Glutamatergic neuron (in vitro differentiated cells): Measurements from ENCODE around the gene MADD. TPM values are rescaled to one million over a fixed set of nuclear protein-coding genes. Genes with fewer than 3 reads are reported as not detected.

Experiments used
- DNase-seq: peaks from one replicate; pipeline ENCODE4 v3.0.0; 2022
- H3K27ac Mint-ChIP-seq: one replicate; pipeline ENCODE4 v1.8.0; 2020; ENCODE audit warnings: mild to moderate bottlenecking, mixed read lengths, inconsistent platforms; ENCODE audit not compliant: unreplicated experiment
- H3K27me3 Mint-ChIP-seq: one replicate; pipeline ENCODE4 v1.8.0; 2020; ENCODE audit warnings: mild to moderate bottlenecking, moderate library complexity, mixed read lengths, inconsistent platforms; ENCODE audit not compliant: unreplicated experiment
- H3K36me3 Mint-ChIP-seq: one replicate; pipeline ENCODE4 v1.8.0; 2020; ENCODE audit warnings: mild to moderate bottlenecking, mixed read lengths, inconsistent platforms; ENCODE audit not compliant: unreplicated experiment
- H3K4me1 Mint-ChIP-seq: one replicate; pipeline ENCODE4 v1.8.0; 2020; ENCODE audit warnings: mild to moderate bottlenecking, low read depth, mixed read lengths, inconsistent platforms; ENCODE audit not compliant: unreplicated experiment
- H3K4me3 Mint-ChIP-seq: one replicate; pipeline ENCODE4 v1.8.0; 2020; ENCODE audit warnings: mild to moderate bottlenecking, mixed read lengths, inconsistent platforms; ENCODE audit not compliant: unreplicated experiment
- H3K9me3 Mint-ChIP-seq: one replicate; pipeline ENCODE4 v1.8.0; 2020; ENCODE audit warnings: mild to moderate bottlenecking, moderate library complexity, mixed read lengths, inconsistent platforms; ENCODE audit not compliant: unreplicated experiment
- total RNA-seq: library from RNA; stranded (reverse); fragmentation: NEBNext Ultra II Directional; extraction: Animal tissue kit (Norgen Biotek cat#: 25700); gene quantifications from one replicate; pipeline ENCODE4 v1.2.1, GENCODE V29; 2021; ENCODE audit not compliant: unreplicated experiment
- TF ChIP-seq, protein P1 (sequence below): fragments of 200-600 bp; sonication (generic); IDR thresholded peaks from one replicate; pipeline ENCODE4 v1.5.0; 2021; ENCODE audit not compliant: partially characterized antibody, unreplicated experiment

Gene MADD
- total RNA-seq, 1 donor from 2014 or later = 115 TPM

DNA sequence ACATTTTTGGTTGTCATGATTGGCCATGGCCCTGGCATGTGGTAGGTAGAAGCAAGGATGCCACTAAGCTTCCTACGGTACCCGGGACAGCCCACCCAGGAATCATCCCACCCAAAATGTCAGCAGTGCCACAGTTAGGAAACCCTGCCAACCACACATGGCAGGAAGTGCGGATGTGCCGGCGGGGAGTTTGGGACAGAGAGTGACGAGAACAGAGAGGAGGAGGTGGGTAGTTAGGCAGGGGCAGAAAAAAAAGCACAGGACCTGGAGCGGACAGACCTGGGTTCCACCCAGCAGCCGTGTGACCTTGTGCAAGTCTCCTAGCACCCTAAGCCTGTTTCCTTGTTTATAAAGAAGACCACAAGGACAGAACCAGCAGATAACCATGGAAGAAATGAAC lies 105.1 kb downstream of the MADD start:
- H3K27ac Mint-ChIP-seq = no peak overlapping the region
- no peaks in the 10 kb centered on the region for H3K9me3 Mint-ChIP-seq
- DNase-seq = no peak
- no peaks in the 10 kb centered on the region for H3K4me1 Mint-ChIP-seq
- H3K36me3 Mint-ChIP-seq = no peaks in the 10 kb centered on the region
- H3K4me3 Mint-ChIP-seq = no peak overlapping the region
- peaks cover 4% of the 10 kb centered on the region for H3K27me3 Mint-ChIP-seq
- TF ChIP-seq, protein P1, sequence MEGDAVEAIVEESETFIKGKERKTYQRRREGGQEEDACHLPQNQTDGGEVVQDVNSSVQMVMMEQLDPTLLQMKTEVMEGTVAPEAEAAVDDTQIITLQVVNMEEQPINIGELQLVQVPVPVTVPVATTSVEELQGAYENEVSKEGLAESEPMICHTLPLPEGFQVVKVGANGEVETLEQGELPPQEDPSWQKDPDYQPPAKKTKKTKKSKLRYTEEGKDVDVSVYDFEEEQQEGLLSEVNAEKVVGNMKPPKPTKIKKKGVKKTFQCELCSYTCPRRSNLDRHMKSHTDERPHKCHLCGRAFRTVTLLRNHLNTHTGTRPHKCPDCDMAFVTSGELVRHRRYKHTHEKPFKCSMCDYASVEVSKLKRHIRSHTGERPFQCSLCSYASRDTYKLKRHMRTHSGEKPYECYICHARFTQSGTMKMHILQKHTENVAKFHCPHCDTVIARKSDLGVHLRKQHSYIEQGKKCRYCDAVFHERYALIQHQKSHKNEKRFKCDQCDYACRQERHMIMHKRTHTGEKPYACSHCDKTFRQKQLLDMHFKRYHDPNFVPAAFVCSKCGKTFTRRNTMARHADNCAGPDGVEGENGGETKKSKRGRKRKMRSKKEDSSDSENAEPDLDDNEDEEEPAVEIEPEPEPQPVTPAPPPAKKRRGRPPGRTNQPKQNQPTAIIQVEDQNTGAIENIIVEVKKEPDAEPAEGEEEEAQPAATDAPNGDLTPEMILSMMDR = no peak

DNA sequence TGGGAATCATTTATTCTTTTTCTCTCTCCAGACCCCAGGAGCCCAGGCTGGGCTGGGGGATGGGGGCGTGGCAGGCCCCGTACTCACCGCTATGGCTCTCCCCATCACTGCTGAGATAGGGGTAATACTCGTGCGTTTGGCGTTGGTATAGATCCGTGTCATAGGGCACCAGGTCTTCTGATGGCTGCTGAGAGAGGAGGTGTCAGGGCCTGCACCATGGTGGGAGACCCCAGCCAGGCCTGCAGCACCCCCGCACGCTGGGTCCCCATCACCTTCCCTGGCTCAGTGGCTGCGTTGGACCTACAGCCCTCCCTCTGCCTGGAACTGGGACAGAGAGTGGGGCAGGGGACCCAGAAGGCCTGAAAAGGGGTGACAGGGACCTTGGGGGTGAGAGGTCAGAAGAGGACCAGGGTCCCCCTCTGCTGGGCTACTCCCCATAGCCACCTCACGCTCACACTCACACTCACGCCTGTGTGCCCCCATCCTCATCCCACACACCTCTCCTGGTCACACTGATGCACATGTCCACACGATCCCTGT lies 105.7 kb downstream of the MADD start:
- H3K27ac Mint-ChIP-seq = no peak overlapping the region
- no peaks in the 10 kb centered on the region for H3K36me3 Mint-ChIP-seq

DNA sequence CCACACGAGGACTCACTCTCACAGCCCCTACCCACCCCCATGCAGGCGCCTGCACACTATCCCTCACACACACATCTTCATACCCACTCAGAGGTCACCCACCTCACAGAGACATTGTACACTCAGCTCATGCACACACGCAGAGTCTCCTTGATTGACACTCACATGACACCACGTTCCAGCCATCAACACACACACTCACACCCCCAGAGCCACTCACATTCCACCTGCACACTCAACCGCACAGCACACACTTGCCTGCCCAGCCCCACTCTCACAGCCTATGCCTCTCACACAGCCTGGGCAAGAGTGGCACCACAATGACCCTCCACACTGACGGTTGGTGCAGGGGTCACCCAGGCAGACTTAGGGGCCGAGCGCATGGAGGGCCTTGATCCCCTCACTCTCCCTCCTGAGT lies 106.2 kb downstream of the MADD start:
- no peaks in the 10 kb centered on the region for H3K4me1 Mint-ChIP-seq
- H3K36me3 Mint-ChIP-seq = no peaks in the 10 kb centered on the region
- H3K27me3 Mint-ChIP-seq = peaks cover 4% of the 10 kb centered on the region
- TF ChIP-seq, protein P1 = no peak
- no peak overlapping the region for H3K27ac Mint-ChIP-seq
- no peak overlapping the region for H3K4me3 Mint-ChIP-seq
- H3K9me3 Mint-ChIP-seq = no peaks in the 10 kb centered on the region
- DNase-seq = no peak

More for the DNA sequence above, 105.7 kb downstream of the MADD start:
- no peaks in the 10 kb centered on the region for H3K9me3 Mint-ChIP-seq
- no peaks in the 10 kb centered on the region for H3K4me1 Mint-ChIP-seq
- DNase-seq = no peak
- H3K4me3 Mint-ChIP-seq = no peak overlapping the region
- TF ChIP-seq, protein P1 = no peak
- peaks cover 4% of the 10 kb centered on the region for H3K27me3 Mint-ChIP-seq

DNA sequence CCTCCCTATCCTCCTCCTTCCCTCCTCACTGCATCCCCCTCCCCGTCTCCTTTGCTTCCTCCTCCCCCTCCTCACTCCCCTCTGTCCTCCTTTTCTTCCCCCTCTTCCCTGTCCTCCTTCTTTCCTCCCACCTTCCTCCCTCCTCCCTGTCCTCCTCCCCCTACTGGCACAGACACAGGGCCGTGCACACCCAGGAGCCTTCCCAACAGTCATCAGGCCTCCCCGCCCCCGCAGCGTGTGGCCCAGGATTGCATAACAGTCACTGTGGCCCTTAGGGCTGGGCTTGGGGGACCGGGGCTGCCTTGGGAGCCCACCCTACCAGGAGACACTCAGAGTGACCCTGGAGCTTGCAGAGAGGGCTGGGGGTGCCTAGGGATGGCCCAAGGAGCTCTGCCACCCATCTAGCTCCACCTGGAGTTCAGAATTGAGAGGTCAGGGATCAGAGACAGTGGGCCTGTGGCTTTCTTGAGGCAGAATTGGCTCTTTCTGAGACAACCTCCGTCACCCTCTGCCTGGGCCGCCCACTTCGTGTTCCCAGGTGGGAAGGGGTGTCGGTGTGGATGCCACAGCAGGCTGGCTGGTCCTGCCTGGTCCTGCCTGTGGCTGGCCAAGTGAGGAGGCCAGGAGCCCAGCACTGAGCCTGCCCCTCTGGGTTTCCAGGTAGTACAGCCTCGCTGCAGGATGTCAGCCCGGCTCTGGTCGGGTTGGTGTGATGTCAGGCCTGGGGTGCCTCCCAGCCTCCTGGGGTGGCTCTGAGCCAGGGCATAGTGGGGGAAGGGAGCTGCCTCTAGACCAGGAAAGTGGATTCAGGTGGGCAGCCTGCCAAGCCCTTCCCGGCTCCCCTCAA lies 106.8 kb downstream of the MADD start:
- no peak overlapping the region for H3K27ac Mint-ChIP-seq
- no peaks in the 10 kb centered on the region for H3K36me3 Mint-ChIP-seq
- peaks cover 3% of the 10 kb centered on the region for H3K27me3 Mint-ChIP-seq
- no peak for DNase-seq
- no peaks in the 10 kb centered on the region for H3K4me1 Mint-ChIP-seq
- TF ChIP-seq, protein P1 = no peak
- no peak overlapping the region for H3K4me3 Mint-ChIP-seq
- no peaks in the 10 kb centered on the region for H3K9me3 Mint-ChIP-seq

DNA sequence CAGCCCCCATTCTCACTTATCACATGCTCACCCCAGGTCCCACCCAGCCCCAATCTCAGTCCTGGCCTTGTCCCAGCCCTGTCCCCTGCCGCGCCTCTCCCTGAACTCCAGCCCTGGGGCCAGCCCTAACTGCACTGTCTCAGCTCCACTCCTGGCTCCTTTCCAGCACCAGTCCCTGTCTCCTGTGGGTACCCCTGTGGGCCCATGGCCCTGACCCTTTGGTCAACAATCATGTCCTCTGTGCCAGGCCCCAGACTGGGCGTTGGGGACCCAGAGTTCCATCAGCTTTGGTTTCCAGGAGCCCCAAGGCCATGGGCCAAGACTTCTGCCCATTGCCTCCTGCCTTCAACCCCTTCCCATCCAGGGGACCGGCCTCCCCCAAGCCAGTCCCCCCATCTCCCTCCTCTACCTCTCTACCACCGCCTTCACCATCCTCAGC lies 107.7 kb downstream of the MADD start:
- TF ChIP-seq, protein P1 = no peak
- DNase-seq = no peak
- peaks cover 2% of the 10 kb centered on the region for H3K27me3 Mint-ChIP-seq
- H3K9me3 Mint-ChIP-seq = peaks cover 2% of the 10 kb centered on the region
- no peaks in the 10 kb centered on the region for H3K36me3 Mint-ChIP-seq
- H3K4me3 Mint-ChIP-seq = no peak overlapping the region
- no peaks in the 10 kb centered on the region for H3K4me1 Mint-ChIP-seq
- no peak overlapping the region for H3K27ac Mint-ChIP-seq
